IMR-90 (cell line): ENCODE measurements around the gene PANK4. TPM values are rescaled to one million over a fixed set of nuclear protein-coding genes. Genes with fewer than 3 reads are reported as not detected.

Experiments
- ATAC-seq: fragments of 200-7000 bp; cut with Tn5 transposase; 2 replicates; pipeline ENCODE4 v1.9.1; 2020; ENCODE audit warnings: low read depth, mild to moderate bottlenecking, moderate library complexity
- BruUV-seq: library from RNA; stranded (reverse); fragments of 400-500 nt; replicated peaks from 2 replicates; lab custom pipeline; 2021; lab: Mats Ljungman, UMichigan
- CTCF ChIA-PET: fragments of 300-600 bp; formaldehyde crosslinking; extraction: SDS; loops from one replicate; lab custom pipeline; 2021; ENCODE audit warnings: antibody characterized with exemption; lab: Yijun Ruan, JAX
- POLR2A ChIA-PET: fragments of 300-600 bp; sonication (Branson Sonifier 250); formaldehyde crosslinking; loops from one replicate; lab custom pipeline; 2022; ENCODE audit warnings: antibody characterized with exemption; ENCODE audit not compliant: unreplicated experiment; lab: Charles Lee
- DNase-seq: peaks from one replicate; pipeline ENCODE4 v3.0.0; 2013
- H2AFZ ChIP-seq: replicated peaks from 2 replicates; pipeline ENCODE3; 2013; ENCODE audit warnings: low read length, mild to moderate bottlenecking; ENCODE audit not compliant: poor library complexity
- H2AK5ac ChIP-seq: 2 replicates; pipeline ENCODE4 v1.6.1; 2013; ENCODE audit warnings: low read depth, low read length, inconsistent platforms
- H2AK9ac ChIP-seq: replicated peaks from 2 replicates; pipeline ENCODE3; 2013; ENCODE audit warnings: mild to moderate bottlenecking, low read depth, low read length, moderate library complexity; ENCODE audit not compliant: poor library complexity
- H2BK120ac ChIP-seq: 2 replicates; pipeline ENCODE4 v1.6.1; 2013; ENCODE audit warnings: low read depth, low read length, inconsistent platforms
- H2BK15ac ChIP-seq: 3 replicates; pipeline ENCODE4 v1.6.1; 2013; ENCODE audit warnings: low read depth, low read length, inconsistent platforms
- H2BK20ac ChIP-seq: 2 replicates; pipeline ENCODE4 v1.6.1; 2013; ENCODE audit warnings: low read depth, mild to moderate bottlenecking, inconsistent platforms, low read length, moderate library complexity
- H2BK5ac ChIP-seq: 2 replicates; pipeline ENCODE4 v1.6.1; 2013; ENCODE audit warnings: mild to moderate bottlenecking, low read depth, low read length, inconsistent platforms; ENCODE audit not compliant: poor library complexity, severe bottlenecking
- H3K14ac ChIP-seq: replicated peaks from 2 replicates; pipeline ENCODE4 v1.6.1; 2013; ENCODE audit warnings: low read depth, low read length, inconsistent platforms
- H3K18ac ChIP-seq: 2 replicates; pipeline ENCODE4 v1.6.1; 2013; ENCODE audit warnings: low read depth, low read length, control low read depth
- H3K23ac ChIP-seq: 2 replicates; pipeline ENCODE4 v1.6.1; 2013; ENCODE audit warnings: low read depth, low read length, inconsistent platforms
- H3K27ac ChIP-seq: 2 replicates; pipeline ENCODE4 v1.5.1; 2013; ENCODE audit warnings: mild to moderate bottlenecking, control low read depth, low read length; ENCODE audit not compliant: insufficient read depth
- H3K27me3 ChIP-seq: 2 replicates; pipeline ENCODE4 v1.6.1; 2013; ENCODE audit warnings: low read length; ENCODE audit not compliant: control insufficient read depth, insufficient read depth
- H3K36me3 ChIP-seq: 2 replicates; pipeline ENCODE4 v1.6.1; 2013; ENCODE audit warnings: low read length, mixed read lengths; ENCODE audit not compliant: control insufficient read depth, insufficient read depth
- H3K4ac ChIP-seq: 2 replicates; pipeline ENCODE4 v1.6.1; 2013; ENCODE audit warnings: low read depth, low read length, inconsistent platforms
- H3K4me1 ChIP-seq: 2 replicates; pipeline ENCODE4 v1.6.1; 2013; ENCODE audit warnings: low read length, mixed read lengths; ENCODE audit not compliant: control insufficient read depth, insufficient read depth
- H3K4me2 ChIP-seq: 2 replicates; pipeline ENCODE4 v1.6.1; 2013; ENCODE audit warnings: low read depth, mild to moderate bottlenecking, control low read depth, low read length, moderate library complexity
- H3K4me3 ChIP-seq: 2 replicates; pipeline ENCODE4 v1.5.1; 2013; ENCODE audit warnings: low read depth, mild to moderate bottlenecking, control low read depth, low read length, moderate library complexity; ENCODE audit not compliant: insufficient read depth
- H3K56ac ChIP-seq: 2 replicates; pipeline ENCODE4 v1.6.1; 2013; ENCODE audit warnings: low read length, inconsistent platforms; ENCODE audit not compliant: insufficient read depth; ENCODE audit errors: extremely low read depth
- H3K79me1 ChIP-seq, 2 experiments: 2 replicates each; pipeline ENCODE4 v1.6.1; 2013; ENCODE audit warnings: low read length in 2 of 2, inconsistent platforms in 1 of 2, low read depth in 1 of 2
- H3K9ac ChIP-seq: 2 replicates; pipeline ENCODE4 v1.6.1; 2013; ENCODE audit warnings: low read depth, low read length, control low read depth
- H3K9me1 ChIP-seq: 2 replicates; pipeline ENCODE4 v1.6.1; 2013; ENCODE audit warnings: low read length, inconsistent platforms; ENCODE audit not compliant: insufficient read depth
- H3K9me3 ChIP-seq: 2 replicates; pipeline ENCODE4 v1.6.1; 2013; ENCODE audit warnings: low read length; ENCODE audit not compliant: control insufficient read depth, insufficient read depth
- H4K20me1 ChIP-seq: 2 replicates; pipeline ENCODE4 v1.6.1; 2013; ENCODE audit warnings: low read length, inconsistent platforms; ENCODE audit not compliant: insufficient read depth
- H4K5ac ChIP-seq: 2 replicates; pipeline ENCODE4 v1.6.1; 2013; ENCODE audit warnings: mild to moderate bottlenecking, low read depth, low read length, control low read depth
- H4K8ac ChIP-seq, 2 experiments: 2 replicates each; pipeline ENCODE4 v1.6.1; 2013; ENCODE audit warnings: low read depth in 2 of 2, low read length in 2 of 2, control low read depth in 1 of 2, inconsistent platforms in 1 of 2
- H4K91ac ChIP-seq: 2 replicates; pipeline ENCODE4 v1.6.1; 2013; ENCODE audit warnings: low read depth, low read length, inconsistent platforms; ENCODE audit not compliant: insufficient read depth
- BHLHE40 ChIP-seq: fragments of 150-350 bp; IDR thresholded peaks from 2 replicates; pipeline ENCODE4 v1.6.1; 2016; ENCODE audit warnings: mild to moderate bottlenecking, low read depth, low read length
- CHD1 ChIP-seq: IDR thresholded peaks from 2 replicates; pipeline ENCODE4 v1.6.1; 2012; ENCODE audit warnings: low read depth, low read length, improper control_type of control experiment
- CTCF ChIP-seq: conservative IDR thresholded peaks from 2 replicates; pipeline ENCODE4 v1.5.1; 2012; ENCODE audit warnings: mild to moderate bottlenecking, low read depth, low read length, improper control_type of control experiment
- ELK1 ChIP-seq: fragments of 150-350 bp; IDR thresholded peaks from 2 replicates; pipeline ENCODE4 v1.6.1; 2016; ENCODE audit warnings: low read depth, mild to moderate bottlenecking, low read length, moderate library complexity, borderline replicate concordance
- FOS ChIP-seq: fragments of 150-350 bp; IDR thresholded peaks from 2 replicates; pipeline ENCODE4 v1.6.1; 2016; ENCODE audit warnings: low read depth, low read length
- MAFK ChIP-seq: IDR thresholded peaks from 2 replicates; pipeline ENCODE4 v1.6.1; 2012; ENCODE audit warnings: low read depth, low read length, improper control_type of control experiment
- MAZ ChIP-seq: IDR thresholded peaks from 2 replicates; pipeline ENCODE4 v1.6.1; 2012; ENCODE audit warnings: low read depth, mild to moderate bottlenecking, low read length, improper control_type of control experiment, moderate library complexity, borderline replicate concordance
- MXI1 ChIP-seq: IDR thresholded peaks from 2 replicates; pipeline ENCODE4 v1.6.1; 2012; ENCODE audit warnings: low read depth, mild to moderate bottlenecking, low read length, moderate library complexity, borderline replicate concordance
- NFE2L2 ChIP-seq: fragments of 150-350 bp; IDR thresholded peaks from 2 replicates; pipeline ENCODE4 v1.6.1; 2016; ENCODE audit warnings: low read depth, mild to moderate bottlenecking, low read length
- POLR2A ChIP-seq: IDR thresholded peaks from 2 replicates; pipeline ENCODE4 v1.6.1; 2012; ENCODE audit warnings: mild to moderate bottlenecking, low read depth, low read length
- RAD21 ChIP-seq: IDR thresholded peaks from 2 replicates; pipeline ENCODE4 v1.6.1; 2012; ENCODE audit warnings: low read length, improper control_type of control experiment
- RCOR1 ChIP-seq: IDR thresholded peaks from 2 replicates; pipeline ENCODE4 v1.6.1; 2012; ENCODE audit warnings: mild to moderate bottlenecking, low read length, improper control_type of control experiment; ENCODE audit not compliant: insufficient replicate concordance
- RFX5 ChIP-seq: IDR thresholded peaks from 2 replicates; pipeline ENCODE4 v1.8.0; 2012; ENCODE audit warnings: low read depth, mild to moderate bottlenecking, low read length, moderate library complexity
- SMC3 ChIP-seq: fragments of 150-350 bp; IDR thresholded peaks from 2 replicates; pipeline ENCODE4 v1.6.1; 2016; ENCODE audit warnings: low read depth, mild to moderate bottlenecking, antibody characterized with exemption, low read length, moderate library complexity
- USF2 ChIP-seq: fragments of 150-350 bp; IDR thresholded peaks from 2 replicates; pipeline ENCODE4 v1.6.1; 2017; ENCODE audit warnings: mild to moderate bottlenecking, antibody characterized with exemption, low read length, low read depth
- WGBS, 2 experiments: methylation state at CpG; one replicate each; pipeline versions ENCODE4 v1.1.5 to v1.1.7; 2013; ENCODE audit warnings: missing lambda C conversion rate in 2 of 2; ENCODE audit not compliant: insufficient read length in 1 of 2; ENCODE audit errors: extremely low coverage in 2 of 2; 5-methylcytosine and 5-hydroxymethylcytosine counted together
- dilution Hi-C: fragments of 300-500 bp; cut with HindIII; formaldehyde crosslinking; loops from one replicate; pipeline ENCODE4 v1.14.3; 2018; ENCODE audit warnings: low sequenced_read_pairs; ENCODE audit not compliant: unreplicated experiment
- in situ Hi-C: fragments of 300-500 bp; cut with MboI; formaldehyde crosslinking; loops from 3 replicates; pipeline ENCODE4 v1.14.3; 2019; ENCODE audit warnings: low sequenced_read_pairs, inconsistent platforms, mixed read lengths
- intact Hi-C: fragments of 100-400 bp; cut with micrococcal nuclease; formaldehyde crosslinking; loops from 2 replicates; pipeline ENCODE4 v1.10.0; 2022
- polyA plus RNA-seq, 3 experiments: library from polyadenylated mRNA; depleted of rRNA; stranded (reverse); fragments of >200 nt; gene quantifications; 2 replicates each; pipeline ENCODE4 v1.2.3, GENCODE V29; 2012; ENCODE audit warnings: low replicate concordance in 1 of 3
- total RNA-seq: library from RNA; depleted of rRNA; stranded (reverse); fragments of >200 nt; gene quantifications from 2 replicates; pipeline ENCODE4 v1.2.3, GENCODE V29; 2012

Gene PANK4
- total and polyA plus RNA-seq, 2 of the 4 experiments (the other 2 are of a cell fraction) = 14.0 to 18.5 TPM

- H4K8ac ChIP-seq = no peak overlapping the region
- no peak overlapping the region for H4K91ac ChIP-seq
- BruUV-seq = no TSS peak
- H4K5ac ChIP-seq = no peak overlapping the region
- DNase-seq (no peak), ATAC-seq (no peak)
- H2BK15ac ChIP-seq = no peak overlapping the region
- H3K4me3 ChIP-seq = no peak overlapping the region
- intact Hi-C loops = no loop called here
- no peak overlapping the region for H2BK20ac ChIP-seq
- dilution Hi-C loops = no loop called here
- H3K4me2 ChIP-seq = no peak overlapping the region
- no peak overlapping the region for H2BK5ac ChIP-seq
- no peaks in the 10 kb centered on the region for H4K20me1 ChIP-seq
- WGBS, 2 experiments = 39% methylated on average over 7 of the region's 34 CpGs; no CpG with 5 or more reads in 1 of the 2 experiments
- no peak overlapping the region for H2AK9ac ChIP-seq
- H3K18ac ChIP-seq = no peak overlapping the region
- H2AK5ac ChIP-seq = no peak overlapping the region
- in situ Hi-C loops = no loop called here
- no peak overlapping the region for H3K14ac ChIP-seq
- H2AFZ ChIP-seq = no peak overlapping the region
- H3K4ac ChIP-seq = no peak overlapping the region
- no peaks in the 10 kb centered on the region for H3K9me1 ChIP-seq
- POLR2A ChIA-PET = no interaction called here
- no peaks in the 10 kb centered on the region for H3K79me1 ChIP-seq
- H3K4me1 ChIP-seq = no peaks in the 10 kb centered on the region
- H3K36me3 ChIP-seq = no peaks in the 10 kb centered on the region
- no peak overlapping the region for H3K27ac ChIP-seq
- H3K27me3 ChIP-seq = peaks cover 26% of the 10 kb centered on the region
- H2BK120ac ChIP-seq = no peak overlapping the region
- no peak overlapping the region for H3K56ac ChIP-seq
- no peaks in the 10 kb centered on the region for H3K9me3 ChIP-seq
- no peak overlapping the region for H3K23ac ChIP-seq
- no peak overlapping the region for H3K9ac ChIP-seq
- CTCF ChIA-PET = no interaction called here
- TF ChIP-seq POLR2A (no peak), RFX5 (no peak), ELK1 (no peak), CTCF (no peak), FOS (no peak), MAFK (no peak), CHD1 (no peak), USF2 (no peak), SMC3 (no peak), RAD21 (no peak), MXI1 (no peak), NFE2L2 (no peak), RCOR1 (no peak), MAZ (no peak), BHLHE40 (no peak)
Observed at GRCh38 chr1:2566101-2567045, 40.0 kb upstream of the PANK4 start.
